ENCODE results near the gene TLX2. TPM values are rescaled to one million over a fixed set of nuclear protein-coding genes. Genes with fewer than 3 reads are reported as not detected.

Gene TLX2
- total RNA-seq, 2 donors from 2014 or later: 0.56 TPM; not detected in 1

DNA sequence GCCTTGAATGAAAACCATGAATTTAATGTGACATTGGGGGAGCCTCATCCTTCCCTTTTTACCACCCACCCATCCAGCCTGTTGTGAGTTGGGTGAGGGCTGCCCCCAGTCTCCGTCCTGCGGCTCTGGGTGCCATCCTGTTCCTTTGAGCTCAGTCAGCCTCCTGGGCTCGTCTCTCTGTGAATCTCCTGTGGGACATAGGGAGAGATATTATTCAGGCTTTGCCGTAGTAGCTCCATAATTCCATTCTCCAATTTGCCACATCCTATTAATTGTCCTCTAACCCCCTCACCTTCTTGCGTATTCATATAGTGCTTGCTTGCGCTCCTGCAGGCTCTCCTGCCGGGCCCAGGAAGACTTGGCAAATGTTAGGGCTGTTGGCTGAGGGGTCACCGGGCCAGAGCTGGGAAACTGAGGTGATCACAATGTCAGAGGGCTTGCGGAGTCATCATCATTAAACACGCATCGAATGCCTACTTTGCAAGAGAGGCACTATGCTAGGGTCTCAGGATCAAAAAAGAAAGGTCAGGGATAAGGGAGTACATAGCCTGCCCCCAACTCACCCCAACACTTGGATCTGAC is 12.5 kb downstream of the TLX2 start:
- DNase-seq (no peak), ATAC-seq (no peak)
- intact Hi-C loops (cut with DNase I, micrococcal nuclease): no loop called here

DNA sequence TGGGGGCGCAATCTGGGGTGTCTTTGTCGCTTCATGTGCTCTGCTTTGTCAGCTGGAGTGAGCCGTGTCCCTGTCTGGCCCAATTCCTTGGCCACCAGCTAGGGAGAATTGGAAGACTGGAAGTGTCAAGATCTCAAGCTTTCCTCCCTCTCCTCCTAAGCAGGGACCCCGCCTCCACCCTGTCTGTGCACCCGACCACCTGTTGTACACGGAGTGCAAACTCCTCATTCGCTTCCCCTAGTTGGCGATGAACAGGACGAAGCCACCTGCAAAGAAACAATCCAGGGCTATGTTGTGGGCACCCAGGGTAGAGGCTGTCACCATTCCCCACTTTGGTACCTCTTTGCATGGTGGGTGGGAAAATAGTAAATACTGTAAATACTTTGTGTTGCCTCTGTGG is 13.5 kb downstream of the TLX2 start:
- DNase-seq (no peak), ATAC-seq (no peak)
- intact Hi-C loops (cut with DNase I, micrococcal nuclease): no loop called here

DNA sequence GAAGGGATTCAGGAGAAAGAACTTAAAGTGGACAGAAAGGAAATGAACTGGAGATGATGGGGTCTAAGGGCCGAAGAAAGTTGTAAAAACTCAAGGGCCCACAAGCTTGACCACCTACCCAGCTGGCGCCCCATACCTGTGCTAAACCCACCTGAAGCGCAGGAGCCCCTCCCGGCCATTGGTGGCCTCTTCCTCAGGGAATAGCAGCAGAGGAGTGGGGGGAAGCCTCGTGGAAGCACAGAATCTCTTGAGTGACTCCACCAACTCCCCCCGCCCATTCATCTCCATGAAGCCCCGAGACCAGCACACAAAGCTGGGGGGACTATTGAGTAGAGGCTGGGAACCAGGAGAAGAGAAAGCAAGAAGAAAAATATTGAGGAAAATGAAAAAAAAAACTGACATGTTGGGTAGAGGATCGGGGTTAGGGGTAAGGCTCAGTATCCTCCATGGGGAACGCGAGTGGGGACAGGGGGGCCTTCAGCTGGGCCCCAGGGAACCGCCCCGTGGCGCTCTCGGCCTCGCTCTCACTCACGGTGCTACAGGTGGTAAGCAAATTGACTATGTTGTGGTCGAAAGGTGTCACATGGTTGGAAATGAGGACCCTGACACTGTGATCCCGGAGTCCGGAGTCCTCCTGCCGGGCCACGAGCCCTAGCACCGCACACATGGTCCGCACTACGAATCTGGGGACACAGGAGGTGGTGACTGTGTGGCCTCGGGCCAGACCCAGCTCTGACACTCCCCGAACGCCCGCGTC is 14.5 kb downstream of the TLX2 start:
- intact Hi-C loops (cut with DNase I, micrococcal nuclease): no loop called here
- DNase-seq: no peak

DNA sequence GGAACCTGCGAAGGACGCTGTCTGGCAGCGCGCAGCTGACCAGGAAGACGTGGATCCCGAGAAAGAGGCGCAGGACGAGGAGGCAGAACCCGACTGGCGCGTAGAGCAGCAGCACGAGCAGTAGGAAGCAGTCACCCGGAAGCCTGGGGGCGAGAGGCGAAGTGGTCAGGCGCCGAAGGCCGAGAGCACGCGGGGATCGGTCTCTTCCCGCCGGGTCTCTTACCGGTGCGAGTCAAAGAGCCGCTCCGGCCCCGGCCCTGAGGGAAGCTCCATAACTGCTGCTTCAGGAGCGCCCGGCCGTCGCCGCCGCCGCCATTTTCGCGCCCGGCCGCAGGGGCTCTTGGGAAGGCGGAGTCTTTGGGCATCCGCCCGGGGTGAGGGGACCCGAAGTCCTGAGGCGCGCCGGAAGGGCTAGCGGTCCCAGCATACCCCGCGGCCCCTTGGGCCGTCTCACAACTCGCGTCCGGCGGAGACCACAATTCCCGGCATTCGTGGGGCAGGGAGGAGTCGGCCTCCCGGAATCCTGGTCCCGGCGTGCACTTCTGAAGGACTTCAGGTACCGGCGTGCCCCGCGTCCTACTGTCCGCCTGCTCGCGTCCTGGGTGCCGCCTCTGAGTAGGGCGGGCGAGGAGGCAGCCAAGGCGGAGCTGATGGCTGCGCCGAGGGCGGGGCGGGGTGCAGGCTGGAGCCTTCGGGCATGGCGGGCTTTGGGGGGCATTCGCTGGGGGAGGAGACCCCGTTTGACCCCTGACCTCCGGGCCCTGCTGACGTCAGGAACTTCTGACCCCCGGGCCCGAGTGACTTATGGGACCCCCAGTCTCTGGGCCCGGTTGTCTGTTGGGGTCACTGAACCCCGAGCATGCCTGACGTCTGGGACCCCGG is 15.3 kb downstream of the TLX2 start, which contains the start of the genes AUP1 and HTRA2:
TSS of gene AUP1 (minus strand) at position 350 of the 882 bp plus-strand sequence. CDS start at position 273, 77 bp downstream.
TSS of gene HTRA2 (plus strand) at position 577 of the 882 bp plus-strand sequence. CDS start at position 651, 74 bp downstream.
- ATAC-seq: peak; percentile 83
- intact Hi-C loops (cut with DNase I, micrococcal nuclease): no loop called here

More for the DNA sequence above, 14.5 kb downstream of the TLX2 start:
- peak; percentile 11 for ATAC-seq

DNA sequence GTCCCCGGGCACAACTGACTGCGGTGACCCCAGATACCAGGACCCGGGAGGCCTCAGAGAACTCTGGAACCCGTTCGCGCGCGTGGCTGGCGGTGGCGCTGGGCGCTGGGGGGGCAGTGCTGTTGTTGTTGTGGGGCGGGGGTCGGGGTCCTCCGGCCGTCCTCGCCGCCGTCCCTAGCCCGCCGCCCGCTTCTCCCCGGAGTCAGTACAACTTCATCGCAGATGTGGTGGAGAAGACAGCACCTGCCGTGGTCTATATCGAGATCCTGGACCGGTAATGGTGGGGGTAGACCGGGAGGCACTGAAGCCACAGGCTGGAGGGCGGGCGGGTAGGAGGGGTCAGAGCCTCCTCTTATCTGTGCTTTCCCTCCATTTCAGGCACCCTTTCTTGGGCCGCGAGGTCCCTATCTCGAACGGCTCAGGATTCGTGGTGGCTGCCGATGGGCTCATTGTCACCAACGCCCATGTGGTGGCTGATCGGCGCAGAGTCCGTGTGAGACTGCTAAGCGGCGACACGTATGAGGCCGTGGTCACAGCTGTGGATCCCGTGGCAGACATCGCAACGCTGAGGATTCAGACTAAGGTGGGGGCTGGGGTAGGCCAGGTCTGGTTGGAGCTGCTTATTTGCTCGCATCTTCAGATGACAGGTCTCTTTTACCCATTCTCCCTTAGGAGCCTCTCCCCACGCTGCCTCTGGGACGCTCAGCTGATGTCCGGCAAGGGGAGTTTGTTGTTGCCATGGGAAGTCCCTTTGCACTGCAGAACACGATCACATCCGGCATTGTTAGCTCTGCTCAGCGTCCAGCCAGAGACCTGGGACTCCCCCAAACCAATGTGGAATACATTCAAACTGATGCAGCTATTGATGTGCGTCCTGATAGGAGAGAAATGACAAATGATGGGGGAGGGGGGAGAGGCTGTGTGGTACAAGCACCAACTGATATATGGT is 16.3 kb downstream of the TLX2 start:
- ATAC-seq: peak; percentile 31
- intact Hi-C loops (cut with DNase I, micrococcal nuclease): no loop called here
- DNase-seq: peak; percentile 58 to 66

More for the DNA sequence above, 15.3 kb downstream of the TLX2 start, which contains the start of the genes AUP1 and HTRA2:
- DNase-seq: peak; percentile 97 to 99

DNA sequence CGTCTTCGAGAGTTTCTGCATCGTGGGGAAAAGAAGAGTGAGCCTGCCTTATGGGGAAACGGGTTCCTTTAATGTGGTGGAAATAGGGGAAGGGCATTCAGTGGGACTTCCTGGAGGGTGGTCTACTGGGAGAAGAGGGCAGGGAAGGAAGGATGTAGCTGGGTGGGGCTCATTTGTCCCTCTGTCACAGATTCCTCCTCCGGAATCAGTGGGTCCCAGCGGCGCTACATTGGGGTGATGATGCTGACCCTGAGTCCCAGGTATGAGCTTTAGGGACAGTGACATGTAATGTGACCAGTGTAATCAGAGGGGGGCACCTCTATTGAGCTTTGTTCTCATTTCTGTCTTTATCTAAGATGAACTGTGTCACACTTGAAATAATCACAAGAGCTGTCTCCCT is 17.4 kb downstream of the TLX2 start:
- intact Hi-C loops (cut with DNase I, micrococcal nuclease): no loop called here
- no peak for ATAC-seq
- no peak for DNase-seq

DNA sequence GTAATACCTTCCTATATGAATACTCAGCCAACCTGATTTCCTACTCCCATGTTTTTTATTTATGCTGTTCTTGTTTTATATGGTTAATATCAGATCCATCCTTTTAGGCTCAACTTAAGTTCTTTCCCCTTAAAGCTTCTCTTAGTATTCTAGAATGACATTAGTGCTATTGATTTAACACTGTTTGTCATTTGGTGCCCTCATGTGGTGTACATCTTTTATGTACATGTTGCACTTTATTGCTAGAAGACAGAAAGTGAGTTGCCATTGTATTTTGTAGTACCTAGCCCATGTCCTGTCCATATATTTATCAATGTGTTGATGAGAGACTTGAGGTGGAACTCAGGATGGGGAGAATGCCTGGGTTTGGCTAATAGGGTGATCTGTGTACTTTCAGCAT is 18.0 kb downstream of the TLX2 start:
- intact Hi-C loops (cut with DNase I, micrococcal nuclease): no loop called here
- DNase-seq (no peak), ATAC-seq (no peak)

DNA sequence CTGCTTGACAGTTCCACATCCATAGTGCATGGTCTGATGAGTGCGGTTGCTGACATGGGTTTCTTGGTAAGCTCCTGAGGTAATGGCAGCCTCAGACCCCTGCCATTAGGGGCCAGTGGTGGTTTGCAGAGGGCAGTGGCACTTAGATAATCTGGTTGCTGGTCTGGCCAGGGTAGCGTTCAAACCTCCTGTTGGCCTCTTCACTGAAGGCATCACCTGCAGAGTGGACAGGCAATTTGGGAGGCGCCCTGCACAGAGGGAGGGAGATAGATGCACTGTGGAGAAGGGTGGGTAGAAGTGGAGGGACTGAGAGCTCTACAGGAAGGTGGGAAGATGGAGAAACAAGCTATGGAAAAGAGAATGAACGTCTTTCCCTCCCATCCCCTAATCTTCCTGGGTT is 19.2 kb downstream of the TLX2 start:
- no peak for ATAC-seq
- intact Hi-C loops (cut with DNase I, micrococcal nuclease): no loop called here

DNA sequence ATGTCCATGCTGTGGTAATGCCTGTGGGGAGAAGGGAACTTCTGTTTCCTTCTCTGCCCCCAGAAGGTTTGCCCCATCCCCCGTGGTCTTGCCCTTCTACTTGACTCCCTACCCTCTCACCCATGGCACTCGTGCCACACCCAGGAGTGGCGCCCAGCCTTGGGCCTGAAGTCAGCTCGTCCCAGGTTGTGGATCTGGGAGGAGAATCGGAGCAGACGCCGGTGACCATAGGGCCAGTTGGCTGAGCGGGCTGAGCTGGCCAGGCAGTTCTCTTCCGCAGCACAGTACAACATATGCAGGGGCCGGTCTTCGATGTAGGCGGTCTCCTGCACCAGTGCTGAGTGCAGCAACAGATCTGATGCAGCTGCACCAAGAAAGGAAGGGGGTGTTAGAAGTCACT is 20.2 kb downstream of the TLX2 start:
- ATAC-seq: no peak
- DNase-seq: no peak
- intact Hi-C loops (cut with DNase I, micrococcal nuclease): no loop called here

More for the DNA sequence above, 19.2 kb downstream of the TLX2 start:
- no peak for DNase-seq

DNA sequence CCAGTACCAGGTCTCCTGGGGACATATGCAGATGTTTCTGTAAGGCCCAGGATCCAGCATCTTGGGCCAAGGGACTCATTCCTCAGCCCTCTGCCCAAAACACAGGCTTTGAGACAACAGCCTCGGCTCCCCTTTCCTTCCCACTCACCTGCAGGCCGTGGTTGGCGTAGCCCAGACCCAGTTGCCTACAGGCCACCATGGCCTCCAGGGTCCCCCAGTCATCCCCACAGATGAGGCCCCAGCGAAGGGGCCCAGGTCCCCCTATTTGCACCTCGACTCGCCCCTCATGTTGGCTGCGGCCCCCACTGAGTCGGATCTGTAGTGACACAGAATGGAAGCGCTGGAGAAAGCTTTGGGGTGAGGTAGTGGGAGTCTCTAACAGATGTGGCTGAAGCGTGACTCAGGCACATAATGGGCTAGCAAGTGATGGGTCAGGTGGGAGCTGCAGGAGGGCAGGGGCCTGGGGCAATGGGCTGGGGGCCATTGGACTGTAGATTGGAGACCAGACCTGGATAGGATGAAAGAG is 21.3 kb downstream of the TLX2 start:
- ATAC-seq (no peak), DNase-seq (no peak)
- intact Hi-C loops (cut with DNase I, micrococcal nuclease): no loop called here

DNA sequence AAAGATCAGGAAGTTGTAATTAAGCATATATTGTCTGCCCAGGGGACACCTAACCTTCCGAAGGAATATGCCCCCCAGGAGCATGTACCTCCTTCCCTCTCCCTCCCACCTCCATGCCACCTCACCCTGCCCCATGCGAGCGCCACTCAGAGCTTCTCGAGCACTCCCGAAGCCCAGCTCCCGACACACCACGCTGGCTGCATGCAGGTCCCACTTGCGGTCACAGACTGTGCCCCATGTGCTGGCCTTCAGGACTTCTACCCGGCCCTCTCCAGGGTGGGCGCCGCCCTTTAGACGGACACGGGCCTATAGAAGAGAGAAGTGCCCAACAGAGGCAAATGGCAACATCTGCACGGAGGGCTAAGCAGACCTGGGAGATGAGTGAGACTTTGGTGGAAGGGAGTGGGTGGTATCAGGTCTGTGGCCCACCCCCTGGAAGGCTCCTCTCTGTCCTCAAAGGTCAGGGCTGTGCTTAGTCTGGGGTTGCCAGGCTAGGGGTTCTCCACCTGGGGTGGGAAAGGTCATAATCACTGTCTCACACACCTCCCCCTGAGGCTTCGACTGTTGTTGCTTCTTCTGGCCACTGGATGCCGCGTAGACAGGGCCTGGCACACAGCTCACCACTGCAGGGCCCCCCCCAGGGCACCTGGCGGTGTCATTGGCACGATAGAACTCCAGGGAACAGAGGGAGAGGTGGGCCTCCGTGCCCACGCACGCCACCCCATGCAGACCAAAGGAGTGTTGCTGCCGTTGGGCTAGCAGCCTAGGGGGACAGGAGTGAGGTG is 22.1 kb downstream of the TLX2 start:
- intact Hi-C loops (cut with DNase I, micrococcal nuclease): no loop called here
- no peak for ATAC-seq
- no peak for DNase-seq

DNA sequence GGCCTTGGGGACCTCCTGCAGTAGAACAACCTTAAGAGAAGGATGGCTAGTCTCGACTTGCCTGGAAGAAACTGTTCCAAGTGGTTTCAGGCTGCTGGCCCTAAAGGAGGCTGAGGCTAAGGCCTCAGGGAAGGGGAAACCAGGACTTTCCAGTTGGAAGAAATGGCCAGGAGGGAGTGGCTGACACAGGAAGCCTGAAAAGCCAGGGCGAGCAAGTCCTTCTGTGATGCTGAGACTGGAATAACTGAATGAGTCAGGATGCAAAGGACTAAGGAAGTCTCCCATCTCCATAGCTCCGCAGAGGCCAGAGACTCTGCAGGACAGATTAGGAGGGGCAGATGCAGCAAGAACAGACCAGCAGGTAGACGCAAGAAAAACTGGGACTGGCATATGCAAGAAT is 22.9 kb downstream of the TLX2 start:
- ATAC-seq (no peak), DNase-seq (no peak)
- intact Hi-C loops (cut with DNase I, micrococcal nuclease): no loop called here

DNA sequence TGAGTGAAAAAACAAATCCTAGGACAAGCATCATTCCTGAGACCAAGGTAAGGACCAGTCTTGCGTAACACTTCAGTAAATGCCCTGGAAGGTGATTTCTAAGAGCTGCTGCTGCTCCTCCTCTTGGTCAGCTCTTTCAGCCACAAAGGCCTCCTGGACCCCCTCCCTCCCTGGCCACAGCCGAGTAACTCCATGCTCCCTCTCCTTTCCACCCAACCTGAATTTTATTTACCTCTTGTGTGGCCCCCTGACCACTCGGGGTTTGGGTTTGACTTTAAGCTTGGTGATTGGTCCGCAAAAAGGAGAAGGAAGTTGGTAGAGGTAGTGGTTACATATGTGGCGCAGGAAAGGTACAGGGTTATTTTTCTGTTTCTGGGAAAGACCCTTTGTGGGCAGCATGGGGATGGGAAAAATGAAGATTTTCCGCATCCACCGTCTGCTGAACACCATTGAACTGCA is 24.7 kb downstream of the TLX2 start:
- intact Hi-C loops (cut with DNase I, micrococcal nuclease): no loop called here
- ATAC-seq: no peak

DNA sequence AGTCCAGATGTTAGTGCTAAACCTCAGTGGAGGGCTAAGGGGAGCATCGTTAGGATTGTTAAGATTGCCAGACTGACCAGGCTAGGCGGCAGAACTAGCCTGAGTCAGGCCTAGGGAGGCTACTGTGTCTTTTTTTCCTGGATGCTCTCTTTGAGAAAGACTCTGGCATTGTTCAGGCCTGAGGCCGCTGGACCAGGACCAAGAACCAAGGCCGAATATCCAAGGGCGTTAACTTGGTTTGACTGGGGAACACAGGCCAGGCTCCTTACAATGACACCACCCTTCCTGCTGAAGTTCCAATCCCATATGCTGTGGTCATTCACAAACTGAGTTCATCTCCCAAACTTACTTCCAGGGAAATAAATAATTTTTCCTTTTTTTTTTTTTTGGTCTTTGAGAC is 26.0 kb downstream of the TLX2 start:
- no peak for DNase-seq
- intact Hi-C loops (cut with DNase I, micrococcal nuclease): no loop called here
- no peak for ATAC-seq

More for the DNA sequence above, 24.7 kb downstream of the TLX2 start:
- DNase-seq: no peak

DNA sequence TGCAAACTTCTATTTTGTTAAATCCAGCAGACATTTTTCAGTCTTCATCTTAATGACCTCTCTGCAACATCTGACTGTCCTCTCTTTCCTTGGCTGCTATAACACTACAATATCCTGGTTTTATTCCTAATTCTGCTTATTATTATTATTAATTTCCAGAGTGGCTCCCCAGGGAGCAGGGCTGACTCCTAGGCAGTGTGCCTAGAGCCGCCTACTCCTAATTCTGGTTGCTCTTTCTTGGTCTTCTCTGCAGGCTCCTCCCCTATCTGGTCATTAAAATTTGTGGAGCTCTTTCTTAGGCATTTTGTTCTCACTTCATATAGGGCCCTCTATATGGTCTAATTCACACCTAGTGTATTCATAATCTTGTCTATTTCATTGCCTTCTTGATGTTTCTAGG is 28.7 kb downstream of the TLX2 start:
- ATAC-seq: no peak
- intact Hi-C loops (cut with DNase I, micrococcal nuclease): no loop called here
- DNase-seq: no peak

DNA sequence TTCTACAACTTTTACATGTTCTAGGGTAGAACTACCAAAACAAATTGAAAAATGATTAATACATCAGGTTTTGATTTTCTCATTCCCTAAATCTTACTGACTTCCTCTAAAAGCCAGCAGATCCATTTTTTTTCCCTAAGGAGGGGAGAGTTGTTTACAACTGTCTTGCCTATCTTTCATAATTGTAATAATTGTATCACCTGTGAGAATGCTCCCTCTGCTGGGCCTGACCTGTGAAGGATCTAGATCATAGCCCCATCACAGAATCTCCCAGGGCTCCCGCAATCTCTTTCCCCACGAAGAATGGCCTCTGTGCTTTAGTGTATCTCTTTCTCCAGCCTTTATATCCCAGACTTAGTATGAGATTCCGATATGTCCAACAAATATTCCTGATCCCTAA is 30.4 kb downstream of the TLX2 start:
- DNase-seq: no peak
- intact Hi-C loops (cut with DNase I, micrococcal nuclease): no loop called here
- ATAC-seq: no peak

DNA sequence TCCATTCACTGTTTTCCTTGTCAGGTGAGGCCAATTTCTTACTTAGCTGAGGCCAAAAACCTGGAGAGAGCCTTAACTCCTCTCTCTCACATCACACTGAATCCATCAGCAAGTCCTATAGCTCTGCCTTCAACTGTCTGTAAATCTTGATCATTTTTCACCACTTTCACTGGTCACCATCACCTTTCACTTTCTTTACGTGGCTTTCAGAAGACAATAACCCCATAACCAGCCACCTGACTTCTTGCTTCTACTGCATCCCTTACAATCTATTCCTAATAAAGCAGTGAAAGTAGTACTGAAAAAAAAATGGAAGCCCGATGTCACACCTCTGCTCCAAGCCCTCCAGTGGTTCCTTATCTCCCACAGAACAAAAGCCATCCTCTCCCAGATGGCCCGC is 31.8 kb downstream of the TLX2 start:
- DNase-seq (no peak), ATAC-seq (no peak)
- intact Hi-C loops (cut with DNase I, micrococcal nuclease): no loop called here
